HUDEP-2 (cell line): Measurements from ENCODE around the gene CAD.
"Not testable (repeated sequence)": the region's sequence is repeated elsewhere in the genome, so short reads cannot be mapped to it uniquely, and the experiment has no call there.

Experiments
- DNase-seq, 76 experiments: peaks; one replicate each; lab custom pipeline; 2025; ENCODE audit not compliant: unreplicated experiment in 76 of 76; lab: John Stamatoyannopoulos, UW

CAD gene

DNA sequence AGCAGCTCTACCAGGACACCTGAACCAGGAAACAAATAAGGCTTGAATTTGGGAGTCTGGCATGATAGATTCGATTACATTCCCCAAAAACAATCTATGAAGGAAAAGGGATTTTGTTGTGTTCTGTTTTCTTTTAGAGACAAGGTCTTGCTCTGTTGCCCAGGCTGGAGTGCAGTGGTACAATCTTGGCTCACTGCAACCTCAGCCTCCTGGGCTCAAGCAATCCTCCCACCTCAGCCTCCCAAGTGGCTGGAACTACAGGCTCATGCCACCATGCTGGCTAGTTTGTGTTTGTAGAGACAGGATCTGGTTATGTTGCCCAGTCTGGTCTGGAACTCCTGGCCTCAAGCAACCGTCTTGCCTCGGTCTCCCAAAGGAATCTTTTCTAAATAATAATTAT is 19.1 kb upstream of the CAD start:
- DNase-seq = not testable (repeated sequence)

DNA sequence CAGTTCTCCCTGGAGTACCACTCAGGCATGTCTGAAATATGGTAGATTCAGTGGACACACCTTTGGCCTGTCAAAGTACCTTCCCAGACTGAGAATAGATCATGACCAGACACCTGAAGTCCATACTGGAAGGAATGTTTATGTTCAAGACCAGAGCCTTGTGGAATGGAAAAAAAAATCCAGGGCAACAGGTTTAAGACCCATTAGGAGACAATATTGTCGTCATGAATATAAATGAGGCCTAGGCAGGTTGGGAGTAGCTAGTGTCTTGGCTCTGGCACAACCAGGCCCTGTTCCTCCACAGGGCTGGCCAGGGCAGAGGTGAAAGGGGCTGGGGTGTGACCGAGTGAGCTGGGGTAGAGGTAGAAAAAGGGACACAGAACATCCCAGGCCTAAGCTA is 18.5 kb upstream of the CAD start:
- DNase-seq = no peak

DNA sequence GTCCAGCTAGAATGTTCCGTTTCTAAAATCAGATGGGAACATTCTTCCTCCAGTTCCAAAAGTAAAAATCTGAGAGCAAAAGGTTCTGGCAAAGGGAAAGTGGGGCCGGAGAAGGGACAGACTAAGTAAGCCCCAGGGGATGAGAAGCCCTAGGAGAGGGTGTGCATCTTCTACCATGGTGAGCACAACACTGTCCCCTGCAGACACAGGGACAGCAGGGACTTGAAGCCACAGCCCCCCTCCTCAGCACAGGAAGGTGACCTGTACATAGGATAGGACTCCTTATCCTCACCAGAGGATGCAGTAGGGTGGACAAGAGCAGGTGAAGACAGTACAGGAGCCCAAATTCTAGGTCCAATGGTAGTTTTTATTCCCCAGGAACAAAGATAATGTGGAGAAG is 17.9 kb upstream of the CAD start:
- no peak for DNase-seq

DNA sequence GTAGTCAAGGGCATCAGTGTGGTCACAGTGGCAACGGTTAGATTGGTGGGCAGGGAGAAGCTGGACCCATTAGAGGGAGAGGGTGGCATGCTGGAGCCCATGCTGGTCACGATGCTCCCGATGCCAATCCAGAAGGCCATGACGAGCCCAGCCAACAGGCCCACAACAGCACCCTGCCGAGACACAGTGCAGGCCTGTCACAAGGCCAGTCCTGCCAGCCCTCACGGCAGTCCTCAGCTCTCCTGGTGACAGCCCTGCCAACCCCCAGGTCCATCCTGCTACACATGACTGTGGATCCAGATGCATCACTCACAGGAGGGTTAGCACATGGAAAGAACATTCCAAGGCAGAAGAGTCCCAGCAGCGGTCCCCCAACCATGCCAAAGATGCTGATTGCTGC is 15.5 kb upstream of the CAD start:
- DNase-seq = no peak

DNA sequence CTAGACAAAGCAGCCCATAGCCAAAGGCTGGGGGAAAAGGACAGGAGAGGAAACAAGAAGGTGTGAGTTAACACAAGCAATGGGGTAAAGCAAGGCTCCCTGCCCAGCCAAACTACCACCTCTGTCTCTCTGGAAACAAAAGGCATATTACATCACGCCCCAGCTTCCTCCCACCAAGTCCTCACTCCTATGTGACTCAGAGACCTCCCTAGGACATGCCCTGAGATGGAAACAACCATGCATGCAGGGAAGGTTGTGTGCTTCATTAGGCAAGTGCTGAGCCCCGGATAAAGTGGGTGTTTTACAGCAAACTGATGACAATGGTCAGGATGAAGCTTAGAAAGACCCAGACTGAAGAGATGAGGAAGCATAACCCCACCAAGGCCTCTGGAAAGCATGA is 14.3 kb upstream of the CAD start:
- DNase-seq = no peak

DNA sequence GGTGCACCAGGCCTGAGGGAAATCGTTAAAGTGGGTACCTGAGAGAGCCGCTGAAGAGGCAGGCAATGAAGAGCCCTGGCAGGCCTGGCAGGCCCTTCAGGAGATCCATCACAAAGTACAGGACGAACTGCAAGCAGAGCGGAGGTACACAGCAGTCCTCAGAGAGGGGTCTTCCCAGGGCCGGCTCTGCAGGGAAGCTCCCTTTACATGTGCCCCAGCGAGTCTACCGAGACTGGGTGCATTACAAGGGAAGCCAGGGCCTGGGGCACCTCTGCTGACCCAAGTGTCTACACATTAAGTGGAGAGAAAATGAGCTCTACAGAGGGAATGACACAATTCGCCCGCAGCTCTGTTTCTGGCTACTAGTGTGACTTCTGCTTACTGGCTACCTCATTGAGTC is 13.4 kb upstream of the CAD start:
- no peak for DNase-seq

DNA sequence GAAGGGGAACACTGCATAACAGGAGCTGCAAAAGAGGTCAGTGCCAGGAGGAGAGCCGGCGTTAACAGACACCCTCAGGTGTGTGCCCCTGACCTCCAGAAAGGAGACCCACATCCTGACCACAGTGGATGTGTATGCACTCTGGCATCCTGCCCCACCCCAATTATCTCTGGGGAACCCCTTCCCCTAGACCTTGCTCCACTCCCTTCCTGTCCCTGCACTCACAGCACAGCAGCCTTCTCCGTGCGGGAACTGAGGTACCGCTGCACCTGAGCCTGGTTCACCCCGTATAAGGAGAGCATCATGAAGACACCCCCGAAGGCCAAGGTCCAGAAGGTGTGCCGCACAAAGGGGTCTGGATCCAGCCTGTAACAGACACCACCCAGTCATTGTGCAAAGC is 12.6 kb upstream of the CAD start:
- no peak for DNase-seq

DNA sequence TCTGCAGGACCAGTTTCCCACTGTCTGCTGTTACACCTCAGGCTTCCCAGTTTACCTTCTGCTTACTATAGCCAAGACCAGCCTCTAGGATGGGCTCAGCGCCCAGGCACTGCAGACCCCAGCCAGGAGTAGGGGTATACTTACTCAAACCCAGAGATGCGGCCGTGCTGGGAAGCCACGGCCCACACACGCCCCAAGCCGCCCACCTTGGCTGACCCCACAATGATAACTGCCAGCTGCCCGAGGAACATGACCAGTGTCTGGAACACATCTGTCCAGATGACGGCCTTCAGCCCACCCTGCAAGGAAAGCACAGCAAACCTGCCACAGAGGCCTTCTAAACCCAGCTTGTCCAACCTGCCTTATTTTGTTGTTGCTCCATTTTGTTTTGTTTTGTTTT is 12.0 kb upstream of the CAD start:
- no peak for DNase-seq

DNA sequence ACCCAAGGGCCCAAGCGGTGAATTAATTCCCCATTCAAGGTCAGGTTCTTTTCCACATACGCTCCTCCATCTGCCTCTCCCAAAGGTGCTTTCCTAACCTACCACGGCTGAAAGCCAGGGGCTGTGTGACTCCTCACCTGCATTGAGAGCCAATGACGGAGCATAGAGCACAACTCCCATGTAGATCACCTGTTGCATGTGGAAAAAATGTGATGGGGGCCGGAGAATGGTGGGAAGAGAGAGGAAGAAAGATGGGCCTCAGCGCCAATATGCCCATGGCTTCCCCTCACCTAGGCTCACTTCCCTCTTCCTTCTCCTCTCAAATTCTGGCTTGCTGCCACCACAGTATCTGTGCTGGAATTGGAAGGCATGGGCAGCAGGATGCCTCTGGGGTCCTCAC is 10.8 kb upstream of the CAD start:
- DNase-seq = no peak

DNA sequence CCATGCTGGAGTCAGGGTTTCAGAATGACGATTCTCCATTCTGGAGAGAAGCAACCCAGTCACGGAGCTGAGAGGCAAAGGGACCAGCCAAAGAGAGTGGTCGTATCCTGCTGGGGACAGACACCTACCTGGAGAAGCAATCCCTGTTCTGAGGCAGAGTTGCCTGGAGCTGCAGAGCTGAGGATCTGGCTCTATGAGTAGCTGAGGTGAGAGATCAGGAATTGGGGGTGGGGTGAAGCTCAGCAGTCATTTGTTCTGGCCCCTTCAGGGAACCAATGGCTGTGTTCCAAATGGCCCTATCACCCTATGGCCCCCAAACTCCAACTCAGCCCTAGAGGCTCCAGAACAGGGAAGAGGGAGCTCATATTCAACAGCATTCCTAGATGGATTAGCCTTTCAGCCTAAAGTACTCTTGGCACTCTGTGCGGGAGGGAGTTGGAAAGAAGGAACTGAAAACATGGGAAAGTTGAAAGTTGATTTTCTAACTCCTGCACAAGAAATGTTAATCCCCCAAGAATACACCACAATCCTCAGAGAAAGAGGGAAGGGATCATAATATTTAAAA is 8.6 kb upstream of the CAD start:
- no peak for DNase-seq

DNA sequence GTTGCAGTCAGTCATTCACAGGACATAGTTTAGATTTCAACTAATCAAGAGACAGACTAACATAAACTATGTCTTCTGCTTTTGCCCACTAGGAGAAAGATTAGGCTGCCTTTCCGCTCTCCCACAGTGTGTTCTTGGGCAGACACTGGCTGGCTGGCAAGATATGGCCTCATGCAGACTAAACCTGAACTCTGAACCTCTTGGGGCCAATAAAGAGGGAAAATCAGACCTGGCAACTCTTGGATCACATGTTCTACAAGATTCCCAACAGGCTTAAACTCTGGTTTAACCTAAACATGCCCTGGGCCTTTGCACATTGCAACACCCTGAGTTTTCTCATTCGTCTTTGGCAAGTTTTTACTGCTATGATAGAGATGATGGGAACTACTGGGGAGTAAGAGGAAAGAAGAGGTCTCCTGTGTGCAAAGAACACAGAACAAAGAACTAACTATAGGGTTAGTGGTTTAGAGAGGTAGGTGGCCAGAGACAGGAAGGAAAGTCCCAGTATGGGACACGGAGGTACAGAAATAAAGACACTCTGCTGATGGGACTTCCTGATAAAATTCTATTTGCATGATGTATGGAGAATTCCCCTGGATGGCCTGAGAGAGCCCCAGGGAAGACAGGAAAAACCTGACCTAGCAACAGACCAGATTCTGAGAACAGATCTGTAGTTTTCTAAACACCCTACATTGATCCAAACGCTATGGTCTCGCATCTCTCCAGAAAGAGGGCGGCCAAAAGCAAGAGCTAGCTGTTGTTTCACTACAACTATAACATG is 7.4 kb upstream of the CAD start:
- peak in 9 of 76 experiments; percentile 7 to 43 (median 27) for DNase-seq

DNA sequence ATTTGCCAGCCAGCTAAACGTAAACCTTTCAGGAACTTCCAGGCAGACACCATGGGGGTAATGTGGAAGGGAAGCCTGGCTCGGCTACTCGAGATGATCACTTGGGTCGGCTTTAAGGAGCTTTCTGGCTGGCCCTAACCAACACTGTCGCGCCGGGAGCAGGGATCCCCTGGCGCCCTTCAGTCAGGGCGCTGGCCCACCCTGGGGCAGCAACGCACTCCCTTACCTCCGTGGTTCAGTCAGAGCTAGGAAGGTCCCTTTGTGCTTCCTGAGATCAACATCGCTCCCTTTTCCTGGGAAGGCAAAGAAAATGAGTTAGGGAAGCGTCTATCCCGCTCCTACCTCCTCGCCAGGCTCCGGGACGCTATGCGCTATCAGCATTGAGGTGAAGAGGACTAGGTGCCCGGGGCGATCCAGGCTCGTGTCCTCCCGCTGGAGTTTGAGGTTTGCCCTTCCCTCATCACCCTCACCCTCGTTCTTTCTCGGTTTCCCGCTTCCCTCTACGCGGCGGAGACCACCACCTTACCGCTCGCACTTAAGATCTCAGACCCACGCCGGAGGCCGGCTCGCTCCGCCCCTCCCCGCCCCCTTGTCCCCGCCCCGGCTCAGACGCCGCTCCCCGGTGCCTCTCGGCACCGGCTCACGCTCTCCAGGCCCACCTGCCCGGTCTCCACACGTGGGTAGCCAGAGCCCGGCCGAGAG is 5.8 kb upstream of the CAD start:
- DNase-seq = peak in 3 of 76 experiments; percentile 36 to 62 (median 54)

DNA sequence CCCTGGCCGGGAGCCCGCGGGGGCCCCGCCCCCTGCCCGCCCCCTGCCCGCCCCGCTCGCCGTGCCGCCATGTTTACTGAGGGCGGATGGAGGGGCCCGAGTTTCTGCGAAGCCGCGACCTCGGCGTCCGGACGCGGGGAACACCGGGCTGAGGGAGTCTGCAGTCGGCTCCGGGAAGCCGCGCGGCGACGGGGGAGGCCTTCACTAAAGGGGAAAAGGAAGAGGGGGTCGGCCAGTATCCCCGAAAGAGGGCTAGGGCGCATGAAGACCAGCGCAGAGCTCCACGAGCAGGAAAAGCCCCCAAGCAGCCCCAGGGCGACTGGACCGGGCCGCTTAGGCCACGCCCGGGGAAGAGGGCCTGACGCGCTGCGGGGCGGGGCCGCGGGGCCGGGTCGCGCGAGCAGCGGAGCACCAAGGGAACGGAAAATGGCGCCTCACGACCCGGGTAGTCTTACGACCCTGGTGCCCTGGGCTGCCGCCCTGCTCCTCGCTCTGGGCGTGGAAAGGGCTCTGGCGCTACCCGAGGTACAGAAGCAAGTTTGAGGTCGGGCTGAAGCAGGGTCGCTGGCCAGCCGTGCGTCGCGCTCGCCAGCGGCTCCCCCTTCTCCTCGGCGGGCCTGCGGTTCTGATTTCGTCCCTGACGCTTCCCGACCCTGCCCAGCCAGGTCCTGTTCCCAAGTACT is 5.1 kb upstream of the CAD start, which contains the start of the genes ATRAID and SLC5A6:
Gene ATRAID (plus strand): TSS at position 99 of the 683 bp plus-strand sequence. CDS start 328 bp downstream, at position 427.
Gene SLC5A6 (minus strand): TSS at position 326 of the 683 bp plus-strand sequence. CDS start 4,618 bp downstream, outside the sequence.
- DNase-seq = peak in 74 of 76 experiments; percentile 4 to 92 (median 74)

DNA sequence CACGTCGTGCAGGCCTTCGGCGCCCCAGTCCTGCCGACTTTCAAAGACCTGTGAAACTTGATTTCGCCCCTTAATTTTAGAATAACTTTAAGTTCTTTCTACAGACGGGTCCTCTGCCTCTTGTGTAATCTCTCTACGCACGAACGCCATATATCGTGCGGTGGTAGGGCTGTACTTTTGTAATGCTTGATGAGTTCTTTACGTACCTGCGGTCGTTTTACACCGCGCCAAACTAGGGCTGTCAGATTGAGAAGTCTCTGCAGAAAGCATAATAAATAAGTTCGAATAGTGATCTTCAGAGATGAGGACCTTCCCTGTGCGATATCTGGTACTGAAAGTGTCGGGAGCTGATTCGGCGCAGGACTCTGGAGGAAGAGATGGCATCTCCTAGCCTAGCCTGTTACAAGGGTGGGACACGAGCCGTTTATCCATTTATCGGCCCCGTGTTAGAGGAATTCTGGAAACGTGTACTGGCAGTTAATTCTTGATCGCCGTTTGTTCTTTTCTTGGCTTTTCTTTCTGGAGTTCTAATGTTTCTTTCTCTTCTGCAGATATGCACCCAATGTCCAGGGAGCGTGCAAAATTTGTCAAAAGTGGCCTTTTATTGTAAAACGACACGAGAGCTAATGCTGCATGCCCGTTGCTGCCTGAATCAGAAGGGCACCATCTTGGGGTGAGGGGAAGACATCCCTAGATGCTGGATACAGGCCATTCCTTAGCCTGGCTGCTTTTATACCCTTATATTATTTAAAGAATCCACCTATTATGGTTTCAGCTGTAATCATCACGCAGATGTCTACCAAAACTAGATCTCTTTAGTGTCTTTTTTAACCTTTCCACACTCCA is 4.3 kb upstream of the CAD start:
- DNase-seq = peak in 35 of 76 experiments; percentile 10 to 76 (median 41)

DNA sequence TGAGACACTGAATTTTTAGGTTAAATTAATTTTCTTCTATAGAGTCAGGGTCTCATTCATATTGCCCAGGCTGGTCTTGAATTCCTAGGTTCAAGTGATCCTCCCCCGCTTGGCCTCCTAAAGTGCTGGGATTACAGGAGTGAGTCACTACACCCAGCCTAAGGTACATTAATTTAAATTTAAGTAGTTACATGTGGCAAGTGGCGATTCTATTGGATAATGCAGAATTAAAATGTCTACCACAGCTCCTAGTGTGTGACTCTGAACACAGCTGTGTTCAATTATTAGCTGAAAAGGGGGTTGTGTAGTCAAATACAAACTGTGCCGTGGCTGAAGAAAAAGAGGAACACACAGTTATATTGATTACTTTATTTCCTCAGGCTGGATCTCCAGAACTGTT is 2.2 kb upstream of the CAD start:
- DNase-seq = no peak

DNA sequence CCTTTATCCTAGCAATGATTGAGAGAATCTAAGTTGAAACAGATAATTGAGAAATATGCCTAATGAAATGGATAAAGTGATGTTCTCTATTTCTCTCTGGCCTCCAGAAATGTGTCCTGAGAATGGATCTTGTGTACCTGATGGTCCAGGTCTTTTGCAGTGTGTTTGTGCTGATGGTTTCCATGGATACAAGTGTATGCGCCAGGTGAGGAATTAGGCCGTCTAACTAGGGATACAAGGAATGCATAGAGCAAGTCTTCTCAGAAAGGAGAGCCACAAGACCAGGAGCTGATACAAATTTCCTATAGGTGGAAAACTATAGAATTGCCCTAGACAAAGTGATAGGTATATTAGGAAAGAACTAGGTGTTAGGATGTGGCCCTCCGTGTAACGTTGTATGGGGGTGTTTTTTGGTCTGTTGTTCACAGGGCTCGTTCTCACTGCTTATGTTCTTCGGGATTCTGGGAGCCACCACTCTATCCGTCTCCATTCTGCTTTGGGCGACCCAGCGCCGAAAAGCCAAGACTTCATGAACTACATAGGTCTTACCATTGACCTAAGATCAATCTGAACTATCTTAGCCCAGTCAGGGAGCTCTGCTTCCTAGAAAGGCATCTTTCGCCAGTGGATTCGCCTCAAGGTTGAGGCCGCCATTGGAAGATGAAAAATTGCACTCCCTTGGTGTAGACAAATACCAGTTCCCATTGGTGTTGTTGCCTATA is 592 bp upstream of the CAD start:
- DNase-seq = peak in 2 of 76 experiments; percentile 18 to 22

DNA sequence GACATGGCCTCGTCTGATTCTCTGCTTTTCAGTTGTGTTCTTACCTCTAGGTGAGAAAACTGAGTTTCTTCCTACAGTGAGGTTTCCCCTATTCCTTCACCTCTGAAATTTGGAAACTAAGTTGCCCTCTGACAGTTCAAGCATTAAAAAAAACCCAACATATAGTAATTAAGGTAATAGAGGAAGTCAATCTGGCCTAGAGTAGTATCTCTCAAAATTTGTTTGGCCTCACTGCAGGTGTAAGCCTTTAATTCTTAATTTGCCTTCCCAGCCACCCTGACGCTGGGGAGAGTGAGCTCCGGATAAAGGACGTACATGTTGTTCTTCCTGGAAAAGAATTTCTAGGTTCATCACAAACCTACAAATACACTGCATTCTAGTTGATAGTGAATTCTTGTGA is 1.4 kb downstream of the CAD start:
- DNase-seq = no peak

DNA sequence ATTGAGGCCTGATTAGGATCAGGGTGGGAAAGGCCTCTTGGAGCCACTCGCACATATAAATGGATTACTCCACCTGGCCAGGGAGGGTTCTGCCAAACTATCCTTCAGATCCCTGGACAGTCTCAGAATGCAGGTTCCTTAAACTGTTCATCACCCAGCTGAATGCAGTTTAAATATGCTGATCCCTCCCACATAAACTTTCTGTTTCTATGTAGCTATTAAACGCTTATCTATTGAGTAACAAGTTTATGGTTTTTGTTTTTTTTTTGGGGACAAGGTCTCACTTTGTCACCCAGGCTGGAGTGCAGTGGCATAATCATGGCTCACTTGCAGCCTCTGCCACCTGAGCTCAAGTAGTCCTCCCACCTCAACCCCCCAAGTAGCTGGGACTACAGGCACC is 1.9 kb downstream of the CAD start:
- no peak for DNase-seq

DNA sequence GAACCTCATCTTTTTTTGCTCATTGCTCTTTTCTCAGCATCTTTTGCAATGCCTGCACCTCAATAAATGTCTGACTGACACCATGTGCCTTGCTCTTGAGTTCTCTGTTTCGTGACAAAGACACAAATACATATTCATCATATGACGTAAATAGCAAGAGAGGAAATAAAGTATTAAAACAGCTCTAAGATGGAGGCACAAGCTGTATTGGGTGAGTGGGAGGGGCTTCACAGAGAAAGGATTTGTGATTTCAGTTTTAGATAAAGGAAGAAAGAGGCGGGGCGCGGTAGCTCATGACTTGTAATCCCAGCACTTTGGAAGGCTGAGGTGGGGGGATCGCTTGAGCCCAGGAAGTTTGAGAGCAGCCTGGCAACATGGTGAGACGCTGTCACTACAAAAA is 2.9 kb downstream of the CAD start:
- no peak for DNase-seq

DNA sequence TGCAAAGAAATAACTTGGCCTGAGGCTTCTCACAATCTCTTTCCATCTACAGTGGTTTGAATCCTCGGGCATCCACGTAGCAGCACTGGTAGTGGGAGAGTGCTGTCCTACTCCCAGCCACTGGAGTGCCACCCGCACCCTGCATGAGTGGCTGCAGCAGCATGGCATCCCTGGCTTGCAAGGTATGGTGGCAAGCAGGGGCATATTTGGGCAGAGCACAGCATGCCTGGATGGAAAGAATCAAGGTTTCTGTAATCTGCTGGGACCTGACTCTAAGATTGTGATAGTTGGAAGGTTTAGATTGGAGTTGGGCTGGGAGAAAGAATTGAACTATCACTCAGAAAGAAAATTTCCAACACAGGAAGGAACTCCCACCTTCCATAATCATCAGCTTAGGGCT is 4.0 kb downstream of the CAD start:
- DNase-seq = no peak
